Measurements from ENCODE around the gene SERBP1. TPM values are rescaled to one million over a fixed set of nuclear protein-coding genes. Genes with fewer than 3 reads are reported as not detected.

SERBP1 gene
- total RNA-seq, 1 experiment from 2014 or later: 230 TPM

GRCh38 chr1:67429528-67430357 is 459 bp downstream of the SERBP1 start:
- H3K36me3 ChIP-seq (ENCODE audit: control insufficient read depth, insufficient read depth, low read length): peaks cover 35% of the 10 kb centered on the region
- H3K27ac ChIP-seq (ENCODE audit: low read length): peak overlapping the region; percentile 81
- ChIA-PET POLR2A (interaction anchor here (0.6 to 0.7 kb wide), 2 partner anchors 43 to 217 kb away, joined by 3 to 4 read pairs; no protein-coding TSS in a partner anchor), CTCF (no interaction called here)
- H3K9me3 ChIP-seq (ENCODE audit: control insufficient read depth, insufficient read depth, low read depth, low read length): no peaks in the 10 kb centered on the region
- peaks cover 24% of the 10 kb centered on the region for H3K4me1 ChIP-seq (ENCODE audit: control insufficient read depth, insufficient read depth, low read length)
- no TSS peak for BruUV-seq (replicated peaks)
- intact Hi-C loops (cut with micrococcal nuclease; ENCODE audit: unreplicated experiment) (loop anchor here (5.0 kb wide), 1 partner anchor 73 kb away; no protein-coding TSS in a partner anchor), in situ Hi-C loops (cut with HindIII; ENCODE audit: low pct_unique_long_range_greater_than_20kb, low sequenced_read_pairs) (no loop called here)
- TF ChIP-seq POLR2AphosphoS5 (IDR thresholded peaks at IDR 0.05; ENCODE audit: low read depth, low read length): 0 out of 2 replicates have a peak, but pooled peaks have one; percentile 20
- TF ChIP-seq CTCF (IDR thresholded peaks at IDR 0.05): no peak
- TF ChIP-seq TCF7L2 (IDR thresholded peaks at IDR 0.05; ENCODE audit: low read depth, low read length): peak; percentile 47; the same call in 1 of the 2 replicates
- 0 out of 2 replicates have a peak, but pooled peaks have one; percentile 43 for TF ChIP-seq SIN3A (IDR thresholded peaks at IDR 0.05; ENCODE audit: borderline replicate concordance, insufficient read depth, low read depth, low read length)
- no peak for TF ChIP-seq REST (IDR thresholded peaks at IDR 0.05; ENCODE audit: insufficient read depth in 1 of 2, low read depth in 2 of 2, low read length in 1 of 2)
- DNase-seq (ENCODE audit: low read depth, low spot score) (no peak), ATAC-seq (peak; percentile 35)
- H3K4me3 ChIP-seq (ENCODE audit: low read depth in 2 of 2, low read length in 2 of 2): peak overlapping the region; percentile 73 to 87
- no peaks in the 10 kb centered on the region for H3K27me3 ChIP-seq (ENCODE audit: control insufficient read depth, insufficient read depth, low read length)

GRCh38 chr1:67429011-67429527 is 1.1 kb downstream of the SERBP1 start:
- ATAC-seq (no peak), DNase-seq (ENCODE audit: low read depth, low spot score) (no peak)
- BruUV-seq (replicated peaks): no TSS peak
- Histone ChIP-seq H3K36me3 (ENCODE audit: control insufficient read depth, insufficient read depth, low read length) (peaks cover 42% of the 10 kb centered on the region), H3K4me3 (ENCODE audit: low read depth in 2 of 2, low read length in 2 of 2) (peak overlapping the region; percentile 73 to 87), H3K4me1 (ENCODE audit: control insufficient read depth, insufficient read depth, low read length) (peaks cover 24% of the 10 kb centered on the region), H3K27me3 (ENCODE audit: control insufficient read depth, insufficient read depth, low read length) (no peaks in the 10 kb centered on the region), H3K27ac (ENCODE audit: low read length) (peak overlapping the region; percentile 81), H3K9me3 (ENCODE audit: control insufficient read depth, insufficient read depth, low read depth, low read length) (no peaks in the 10 kb centered on the region)
- intact Hi-C loops (cut with micrococcal nuclease; ENCODE audit: unreplicated experiment) (no loop called here), in situ Hi-C loops (cut with HindIII; ENCODE audit: low pct_unique_long_range_greater_than_20kb, low sequenced_read_pairs) (no loop called here)
- ChIA-PET CTCF (no interaction called here), POLR2A (interaction anchor here (0.6 to 0.7 kb wide), 3 partner anchors 44 to 216 kb away, joined by 3 to 4 read pairs (median 4); no protein-coding TSS in a partner anchor)
- TF ChIP-seq TCF7L2 (IDR thresholded peaks at IDR 0.05; ENCODE audit: low read depth, low read length) (no peak), SIN3A (IDR thresholded peaks at IDR 0.05; ENCODE audit: borderline replicate concordance, insufficient read depth, low read depth, low read length) (peak; percentile 87; the same call in 1 of the 2 replicates)

Data from Panc1 (cell line).